Trophoblast cell (in vitro differentiated cells and primary cell): ENCODE measurements around the gene INPP4A.

ENCODE experiments used
- DNase-seq, 2 donors: peaks; one replicate each; pipeline ENCODE4 v3.0.0-alpha.2; 2016
- H2AFZ ChIP-seq: 2 replicates; pipeline ENCODE4 v1.6.1; 2013; ENCODE audit warnings: low read length, moderate library complexity, mild to moderate bottlenecking; ENCODE audit not compliant: insufficient read depth, poor library complexity
- H2AK5ac ChIP-seq: 2 replicates; pipeline ENCODE4 v1.6.1; 2013; ENCODE audit warnings: mild to moderate bottlenecking, low read length
- H2BK120ac ChIP-seq: 2 replicates; pipeline ENCODE4 v1.6.1; 2013; ENCODE audit warnings: low read length, mild to moderate bottlenecking, moderate library complexity; ENCODE audit not compliant: insufficient read depth, poor library complexity
- H2BK12ac ChIP-seq: 2 replicates; pipeline ENCODE4 v1.6.1; 2013; ENCODE audit warnings: mild to moderate bottlenecking, low read length, moderate library complexity
- H2BK5ac ChIP-seq: 2 replicates; pipeline ENCODE4 v1.6.1; 2013; ENCODE audit warnings: low read length, low read depth, moderate library complexity, mild to moderate bottlenecking; ENCODE audit not compliant: poor library complexity
- H3K14ac ChIP-seq: 2 replicates; pipeline ENCODE4 v1.6.1; 2013; ENCODE audit warnings: mild to moderate bottlenecking, low read length
- H3K18ac ChIP-seq: 2 replicates; pipeline ENCODE4 v1.6.1; 2013; ENCODE audit warnings: mild to moderate bottlenecking, low read length
- H3K23ac ChIP-seq: 2 replicates; pipeline ENCODE4 v1.6.1; 2013; ENCODE audit warnings: low read length
- H3K27ac ChIP-seq: 2 replicates; pipeline ENCODE4 v1.5.1; 2013; ENCODE audit warnings: low read depth, mild to moderate bottlenecking, inconsistent platforms, low read length, moderate library complexity
- H3K27me3 ChIP-seq: 2 replicates; pipeline ENCODE4 v1.6.1; 2013; ENCODE audit warnings: inconsistent platforms, mild to moderate bottlenecking, low read length, moderate library complexity; ENCODE audit not compliant: insufficient read depth
- H3K36me3 ChIP-seq, 2 experiments: 1 replicate in 1 of 2; 2 replicates in 1 of 2; pipeline ENCODE4 v1.6.1; 2013; ENCODE audit warnings: low read length in 2 of 2, mild to moderate bottlenecking in 2 of 2, moderate library complexity in 1 of 2; ENCODE audit not compliant: insufficient read depth in 2 of 2, control insufficient read depth in 1 of 2
- H3K4ac ChIP-seq: 2 replicates; pipeline ENCODE4 v1.6.1; 2013; ENCODE audit warnings: low read depth, mild to moderate bottlenecking, low read length, moderate library complexity
- H3K4me1 ChIP-seq, 2 experiments: 1 replicate in 1 of 2; 2 replicates in 1 of 2; pipeline ENCODE4 v1.6.1; 2013; ENCODE audit warnings: low read length in 2 of 2, mild to moderate bottlenecking in 2 of 2, moderate library complexity in 1 of 2; ENCODE audit not compliant: insufficient read depth in 2 of 2, control insufficient read depth in 1 of 2
- H3K4me2 ChIP-seq: 2 replicates; pipeline ENCODE4 v1.6.1; 2013; ENCODE audit warnings: inconsistent platforms, mild to moderate bottlenecking, low read length, moderate library complexity
- H3K4me3 ChIP-seq: 2 replicates; pipeline ENCODE4 v1.5.1; 2013; ENCODE audit warnings: mild to moderate bottlenecking, low read depth, low read length, inconsistent platforms
- H3K79me1 ChIP-seq: one replicate; pipeline ENCODE4 v1.6.1; 2013; ENCODE audit warnings: low read length
- H3K79me2 ChIP-seq: 2 replicates; pipeline ENCODE4 v1.6.1; 2013; ENCODE audit warnings: low read length, mild to moderate bottlenecking; ENCODE audit not compliant: control insufficient read depth, insufficient read depth, poor library complexity
- H3K9ac ChIP-seq: 2 replicates; pipeline ENCODE4 v1.6.1; 2013; ENCODE audit warnings: mild to moderate bottlenecking, low read length
- H3K9me3 ChIP-seq: 2 replicates; pipeline ENCODE4 v1.6.1; 2013; ENCODE audit warnings: low read depth, mild to moderate bottlenecking, control low read depth, inconsistent platforms, low read length; ENCODE audit not compliant: insufficient read depth
- H4K12ac ChIP-seq: 2 replicates; pipeline ENCODE4 v1.6.1; 2013; ENCODE audit warnings: low read depth, mild to moderate bottlenecking, low read length, moderate library complexity
- H4K8ac ChIP-seq: 2 replicates; pipeline ENCODE4 v1.6.1; 2013; ENCODE audit warnings: low read depth, mild to moderate bottlenecking, low read length, moderate library complexity
- H4K91ac ChIP-seq: one replicate; pipeline ENCODE4 v1.6.1; 2013; ENCODE audit warnings: low read depth, mild to moderate bottlenecking, low read length, moderate library complexity
- WGBS: extraction: QIAGEN DNeasy Blood & Tissue Kit; methylation state at CpG from one replicate; pipeline ENCODE4 v1.1.7; 2013; ENCODE audit warnings: missing lambda C conversion rate; ENCODE audit not compliant: insufficient read length, insufficient coverage; ENCODE audit errors: extremely low coverage; 5-methylcytosine and 5-hydroxymethylcytosine counted together

Gene INPP4A

DNA sequence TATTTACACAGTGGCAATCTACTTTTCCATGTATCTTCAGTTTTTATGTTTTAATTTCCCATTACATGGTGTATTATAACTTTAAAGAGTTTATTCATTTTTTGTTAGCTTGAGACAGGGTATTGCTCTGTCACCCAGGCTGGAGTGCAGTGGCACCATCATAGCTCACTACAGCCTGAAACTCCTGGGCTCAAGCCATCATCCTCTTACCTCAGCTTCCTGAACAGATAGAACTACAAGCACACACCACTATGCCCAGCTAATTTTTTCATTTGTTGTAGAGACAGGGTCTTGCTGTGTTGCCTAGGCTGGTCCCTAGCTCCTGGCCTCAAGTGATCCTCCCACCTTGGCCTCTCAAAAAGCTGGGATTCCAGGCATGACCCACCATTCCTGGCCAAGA is 96.8 kb downstream of the INPP4A start:
- Histone ChIP-seq H4K91ac (no peak overlapping the region), H3K79me2 (no peaks in the 10 kb centered on the region), H3K4me1 (peaks cover 9 to 22% of the 10 kb centered on the region in 2 experiments), H3K23ac (no peak overlapping the region), H3K36me3 (peaks cover 21 to 40% of the 10 kb centered on the region in 2 experiments), H3K14ac (no peak overlapping the region), H2BK5ac (no peak overlapping the region), H3K27ac (no peak overlapping the region), H3K9ac (no peak overlapping the region), H3K4me2 (peak overlapping the region; percentile 18), H4K12ac (no peak overlapping the region), H3K18ac (no peak overlapping the region), H2AK5ac (no peak overlapping the region), H3K4me3 (no peak overlapping the region), H3K79me1 (no peaks in the 10 kb centered on the region), H3K4ac (no peak overlapping the region), H3K27me3 (no peaks in the 10 kb centered on the region), H2BK120ac (no peak overlapping the region), H3K9me3 (peaks cover 2% of the 10 kb centered on the region), H2BK12ac (no peak overlapping the region), H4K8ac (no peak overlapping the region), H2AFZ (no peak overlapping the region)
- no peak for DNase-seq

- Histone ChIP-seq H3K4ac (no peak overlapping the region), H3K27ac (no peak overlapping the region), H3K4me2 (peak overlapping the region; percentile 18), H2AK5ac (no peak overlapping the region), H3K79me2 (no peaks in the 10 kb centered on the region), H3K9me3 (peaks cover 2% of the 10 kb centered on the region), H3K14ac (no peak overlapping the region), H3K36me3 (peaks cover 25 to 44% of the 10 kb centered on the region in 2 experiments), H2BK120ac (no peak overlapping the region), H4K12ac (no peak overlapping the region), H3K79me1 (no peaks in the 10 kb centered on the region), H3K18ac (no peak overlapping the region), H3K4me1 (peaks cover 9 to 22% of the 10 kb centered on the region in 2 experiments), H2AFZ (no peak overlapping the region), H2BK12ac (no peak overlapping the region), H3K23ac (no peak overlapping the region), H3K4me3 (no peak overlapping the region), H4K91ac (no peak overlapping the region), H2BK5ac (no peak overlapping the region), H4K8ac (no peak overlapping the region), H3K9ac (no peak overlapping the region), H3K27me3 (no peaks in the 10 kb centered on the region)
- peak; percentile 83 to 85 for DNase-seq
- WGBS: no CpG with 5 or more reads among the region's 9 CpGs
Measured at GRCh38 chr2:98541906-98542305, 97.2 kb downstream of the INPP4A start.

GRCh38 chr2:98543214-98543613 is 98.6 kb downstream of the INPP4A start:
- H3K4me1 ChIP-seq: peaks cover 7 to 13% of the 10 kb centered on the region in 2 experiments
- no peak overlapping the region for H3K23ac ChIP-seq
- no peak overlapping the region for H2AFZ ChIP-seq
- DNase-seq: peak; percentile 75 to 79
- no peak overlapping the region for H3K4me3 ChIP-seq
- H2BK12ac ChIP-seq: no peak overlapping the region
- H2BK120ac ChIP-seq: no peak overlapping the region
- no peak overlapping the region for H2AK5ac ChIP-seq
- H4K91ac ChIP-seq: no peak overlapping the region
- H3K14ac ChIP-seq: no peak overlapping the region
- no peaks in the 10 kb centered on the region for H3K27me3 ChIP-seq
- no peak overlapping the region for H3K18ac ChIP-seq
- no peaks in the 10 kb centered on the region for H3K9me3 ChIP-seq
- no peak overlapping the region for H3K4me2 ChIP-seq
- no peak overlapping the region for H2BK5ac ChIP-seq
- no peak overlapping the region for H3K4ac ChIP-seq
- WGBS: no CpG with 5 or more reads among the region's 11 CpGs
- no peak overlapping the region for H4K12ac ChIP-seq
- H4K8ac ChIP-seq: no peak overlapping the region
- H3K27ac ChIP-seq: no peak overlapping the region
- no peaks in the 10 kb centered on the region for H3K79me1 ChIP-seq
- peaks cover 30 to 43% of the 10 kb centered on the region in 2 experiments for H3K36me3 ChIP-seq
- H3K9ac ChIP-seq: no peak overlapping the region
- no peaks in the 10 kb centered on the region for H3K79me2 ChIP-seq

DNA sequence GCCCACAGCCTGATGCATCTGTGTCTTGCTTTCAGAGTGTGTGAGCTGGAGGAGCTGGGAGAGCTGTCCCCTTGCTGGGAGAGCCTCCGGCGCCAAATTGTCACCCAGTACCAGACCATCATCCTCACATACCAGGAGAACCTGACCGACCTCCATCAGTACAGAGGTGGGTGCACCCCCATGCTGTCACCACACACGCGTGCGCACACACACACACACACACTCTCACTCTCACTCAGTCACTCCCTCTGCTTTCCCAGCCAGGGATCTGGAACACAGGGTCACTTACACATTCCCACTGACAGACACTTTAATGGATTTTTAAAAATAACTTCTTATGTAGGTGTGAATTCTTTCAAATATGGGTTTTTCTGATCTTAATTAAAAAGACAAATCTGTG is 99.2 kb downstream of the INPP4A start:
- Histone ChIP-seq H3K4ac (no peak overlapping the region), H3K4me3 (no peak overlapping the region), H3K9ac (no peak overlapping the region), H4K12ac (no peak overlapping the region), H3K4me1 (peaks cover 7 to 13% of the 10 kb centered on the region in 2 experiments), H3K79me2 (no peaks in the 10 kb centered on the region), H3K14ac (no peak overlapping the region), H2AK5ac (no peak overlapping the region), H3K4me2 (no peak overlapping the region), H2BK5ac (no peak overlapping the region), H4K8ac (no peak overlapping the region), H3K9me3 (no peaks in the 10 kb centered on the region), H2BK12ac (no peak overlapping the region), H3K18ac (no peak overlapping the region), H3K79me1 (no peaks in the 10 kb centered on the region), H2AFZ (no peak overlapping the region), H3K36me3 (peaks cover 29 to 39% of the 10 kb centered on the region in 2 experiments), H4K91ac (no peak overlapping the region), H2BK120ac (no peak overlapping the region), H3K27ac (no peak overlapping the region), H3K27me3 (no peaks in the 10 kb centered on the region), H3K23ac (no peak overlapping the region)
- WGBS: no CpG with 5 or more reads among the region's 6 CpGs
- DNase-seq: no peak
